Keratinocyte (primary cell): ENCODE data around the gene TMUB2.

ENCODE experiments used
- EZH2 ChIP-seq: IDR thresholded peaks from one replicate; pipeline ENCODE4 v1.6.1; 2012; ENCODE audit warnings: inconsistent platforms, mild to moderate bottlenecking, low read length, moderate library complexity
- TF ChIP-seq, protein P1 (sequence below), 3 experiments: IDR thresholded peaks in 1 of 3; conservative IDR thresholded peaks in 1 of 3; optimal IDR thresholded peaks in 1 of 3; 2 replicates in 2 of 3; 3 replicates in 1 of 3; pipeline versions ENCODE3 to v1.5.1; 2011; ENCODE audit warnings: low read length in 3 of 3, mild to moderate bottlenecking in 3 of 3, moderate library complexity in 2 of 3, control low read depth in 1 of 3, inconsistent platforms in 1 of 3; ENCODE audit not compliant: insufficient read depth in 2 of 3; ENCODE audit errors: extremely low read depth in 1 of 3

DNA sequence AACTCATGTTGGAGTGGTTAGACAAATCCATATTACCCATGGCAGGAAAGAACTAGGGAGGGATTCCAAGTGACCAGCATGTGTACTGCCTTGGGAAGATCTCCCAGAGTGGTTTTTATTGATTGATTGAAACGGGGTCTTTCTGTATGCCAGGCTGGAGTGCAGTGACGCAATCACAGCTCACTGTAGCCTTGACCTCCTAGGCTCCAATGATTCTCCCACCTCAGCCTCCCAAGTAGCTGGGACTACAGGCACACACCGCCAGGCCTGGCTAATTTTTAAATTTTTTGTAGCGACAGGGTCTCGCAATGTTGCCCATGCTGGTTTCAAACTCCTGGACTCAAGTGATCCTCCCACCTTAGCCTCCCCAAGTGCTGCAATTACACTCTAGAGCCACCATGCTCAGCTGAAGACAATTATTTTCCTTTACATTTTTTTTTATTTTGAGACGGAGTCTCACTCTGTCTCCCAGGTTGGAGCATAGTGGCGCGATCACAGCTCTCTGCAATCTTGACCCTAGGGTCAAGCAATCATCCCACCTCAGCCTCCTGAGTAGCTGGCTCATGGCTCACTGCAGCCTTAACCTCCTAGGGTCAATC, 2.5 kb upstream of the TMUB2 start:
- TF ChIP-seq, protein P1, sequence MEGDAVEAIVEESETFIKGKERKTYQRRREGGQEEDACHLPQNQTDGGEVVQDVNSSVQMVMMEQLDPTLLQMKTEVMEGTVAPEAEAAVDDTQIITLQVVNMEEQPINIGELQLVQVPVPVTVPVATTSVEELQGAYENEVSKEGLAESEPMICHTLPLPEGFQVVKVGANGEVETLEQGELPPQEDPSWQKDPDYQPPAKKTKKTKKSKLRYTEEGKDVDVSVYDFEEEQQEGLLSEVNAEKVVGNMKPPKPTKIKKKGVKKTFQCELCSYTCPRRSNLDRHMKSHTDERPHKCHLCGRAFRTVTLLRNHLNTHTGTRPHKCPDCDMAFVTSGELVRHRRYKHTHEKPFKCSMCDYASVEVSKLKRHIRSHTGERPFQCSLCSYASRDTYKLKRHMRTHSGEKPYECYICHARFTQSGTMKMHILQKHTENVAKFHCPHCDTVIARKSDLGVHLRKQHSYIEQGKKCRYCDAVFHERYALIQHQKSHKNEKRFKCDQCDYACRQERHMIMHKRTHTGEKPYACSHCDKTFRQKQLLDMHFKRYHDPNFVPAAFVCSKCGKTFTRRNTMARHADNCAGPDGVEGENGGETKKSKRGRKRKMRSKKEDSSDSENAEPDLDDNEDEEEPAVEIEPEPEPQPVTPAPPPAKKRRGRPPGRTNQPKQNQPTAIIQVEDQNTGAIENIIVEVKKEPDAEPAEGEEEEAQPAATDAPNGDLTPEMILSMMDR (optimal IDR thresholded peaks at IDR 0.05 in 1 of 3, IDR thresholded peaks at IDR 0.05 in 1 of 3, conservative IDR thresholded peaks at IDR 0.05 in 1 of 3; ENCODE audit: extremely low read depth in 1 of 3, insufficient read depth in 2 of 3, low read length in 3 of 3) = no peak
- no peak for TF ChIP-seq EZH2
